ENCODE measurements around the gene TCEANC2.
"Not testable (repeated sequence)": the region's sequence is repeated elsewhere in the genome, so short reads cannot be mapped to it uniquely, and the experiment has no call there.

TCEANC2 gene

GRCh38 chr1:54084794-54085193 is 31.4 kb downstream of the TCEANC2 start:
- no peak for DNase-seq (ENCODE audit: low read depth in 2 of 2, low spot score in 1 of 2)

GRCh38 chr1:54086754-54087153 is 33.3 kb downstream of the TCEANC2 start:
- DNase-seq (ENCODE audit: low read depth in 2 of 2, low spot score in 1 of 2) = no peak

GRCh38 chr1:54088385-54088784 is 35.0 kb downstream of the TCEANC2 start:
- no peak for DNase-seq (ENCODE audit: low read depth in 2 of 2, low spot score in 1 of 2)

DNA sequence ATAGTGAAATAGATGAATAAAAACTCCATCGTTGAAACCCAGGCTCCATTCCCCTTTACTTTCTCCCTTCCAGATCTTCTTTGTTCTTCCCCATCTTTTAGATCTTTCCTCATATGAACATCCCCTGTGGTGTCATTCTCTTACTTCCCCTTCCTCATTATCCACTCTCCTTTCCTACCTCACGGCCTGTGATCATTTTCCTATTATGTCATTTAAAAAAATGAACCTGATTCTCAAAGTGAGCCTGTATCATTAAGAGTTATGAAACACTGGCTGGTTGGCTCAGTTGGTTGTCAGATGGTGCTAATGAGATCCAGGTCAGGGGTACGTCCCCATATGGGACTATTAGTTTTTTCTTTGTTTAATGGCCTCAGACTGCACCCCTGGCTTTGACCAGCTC is 38.3 kb downstream of the TCEANC2 start:
- no peak for DNase-seq (ENCODE audit: low read depth in 2 of 2, low spot score in 1 of 2)

- no peak for DNase-seq (ENCODE audit: low read depth in 2 of 2, low spot score in 1 of 2)
Observed at GRCh38 chr1:54094001-54094729, 40.8 kb downstream of the TCEANC2 start.

DNA sequence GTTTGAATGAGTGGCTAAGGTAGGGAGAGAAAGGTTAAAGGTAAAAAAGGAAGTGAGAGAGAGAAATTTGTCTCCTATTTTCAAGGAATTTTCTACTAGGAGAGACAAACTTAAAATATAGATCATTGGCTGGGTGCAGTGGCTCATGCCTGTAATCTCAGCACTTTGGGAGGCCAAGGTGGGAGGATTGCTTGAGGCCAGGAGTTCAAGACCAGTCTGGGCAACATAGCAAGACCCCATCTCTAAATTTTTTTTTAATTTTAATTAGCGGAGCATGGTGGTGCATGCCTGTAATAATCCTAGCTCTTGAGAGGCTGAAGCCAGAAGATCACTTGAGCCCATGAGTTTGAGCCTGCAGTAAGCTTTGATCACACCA is 41.3 kb downstream of the TCEANC2 start:
- DNase-seq (ENCODE audit: low read depth in 2 of 2, low spot score in 1 of 2) = not testable (repeated sequence)

GRCh38 chr1:54095546-54096226 is 42.3 kb downstream of the TCEANC2 start:
- no peak for DNase-seq (ENCODE audit: low read depth in 2 of 2, low spot score in 1 of 2)

GRCh38 chr1:54096227-54096876 is 42.9 kb downstream of the TCEANC2 start:
- no peak for DNase-seq (ENCODE audit: low read depth in 2 of 2, low spot score in 1 of 2)

DNA sequence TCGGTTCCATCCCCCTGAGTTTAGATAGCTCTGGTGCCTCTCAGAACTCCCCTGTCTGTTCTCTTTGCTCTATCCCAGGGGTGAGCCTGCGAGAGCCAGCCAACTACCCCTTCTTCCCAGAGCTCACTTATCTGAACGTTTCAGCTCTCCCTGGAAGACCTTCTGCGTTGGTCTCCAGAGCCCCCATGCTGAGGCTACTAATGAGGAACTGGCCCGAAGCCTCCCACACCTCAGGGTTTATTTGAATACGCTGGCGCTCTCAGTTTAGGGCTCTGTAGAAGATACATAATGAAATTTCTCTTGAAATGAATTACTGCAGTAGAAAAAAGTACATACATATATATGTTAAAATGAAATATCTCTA is 43.5 kb downstream of the TCEANC2 start:
- DNase-seq (ENCODE audit: low read depth in 2 of 2, low spot score in 1 of 2) = no peak

DNA sequence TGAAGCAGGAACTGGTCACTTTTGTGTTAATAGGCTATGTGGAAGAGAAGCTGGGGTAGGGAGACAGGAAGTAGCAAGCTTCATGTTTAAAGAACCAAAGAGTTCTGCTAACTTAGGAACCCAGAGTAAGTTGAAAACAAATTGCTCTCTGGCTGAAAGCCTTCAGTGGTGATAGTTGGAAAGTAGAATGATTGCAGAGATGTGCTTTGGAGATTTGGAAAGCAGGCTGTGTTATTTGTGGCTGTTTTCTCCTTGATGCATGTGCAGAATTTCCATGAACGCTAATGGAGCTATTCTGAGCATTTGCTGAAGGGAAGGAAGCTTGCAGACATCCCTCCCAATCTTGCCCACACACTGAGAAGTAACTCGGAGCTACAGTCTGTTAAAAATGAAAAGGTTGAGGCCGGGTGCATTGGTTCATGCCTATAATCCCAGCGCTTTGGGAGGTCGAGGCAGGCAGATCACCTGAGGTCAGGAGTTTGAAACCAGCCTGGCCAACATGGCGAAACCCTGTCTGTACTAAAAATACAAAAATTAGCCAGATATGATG is 45.7 kb downstream of the TCEANC2 start:
- no peak for DNase-seq (ENCODE audit: low read depth in 2 of 2, low spot score in 1 of 2)

DNA sequence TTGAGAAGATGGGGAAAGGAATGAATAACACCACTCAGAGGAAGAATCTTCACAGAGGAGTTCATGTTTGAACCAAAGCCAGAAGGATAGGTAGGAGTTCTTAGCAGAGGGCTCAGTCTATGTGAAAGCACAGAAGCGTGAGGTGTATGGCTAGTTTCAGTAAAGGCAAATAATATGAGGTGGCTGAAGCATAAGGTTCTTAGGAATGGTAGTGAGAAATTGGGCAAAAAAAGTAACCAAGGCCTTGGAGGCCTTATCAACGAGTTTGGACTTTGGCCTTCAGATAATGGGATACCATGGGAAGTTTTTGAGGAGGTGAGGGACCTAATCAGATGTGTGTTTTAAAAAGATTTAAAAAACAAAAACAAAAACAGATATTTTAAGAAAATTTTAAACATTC is 47.1 kb downstream of the TCEANC2 start:
- DNase-seq (ENCODE audit: low read depth in 2 of 2, low spot score in 1 of 2) = no peak

DNA sequence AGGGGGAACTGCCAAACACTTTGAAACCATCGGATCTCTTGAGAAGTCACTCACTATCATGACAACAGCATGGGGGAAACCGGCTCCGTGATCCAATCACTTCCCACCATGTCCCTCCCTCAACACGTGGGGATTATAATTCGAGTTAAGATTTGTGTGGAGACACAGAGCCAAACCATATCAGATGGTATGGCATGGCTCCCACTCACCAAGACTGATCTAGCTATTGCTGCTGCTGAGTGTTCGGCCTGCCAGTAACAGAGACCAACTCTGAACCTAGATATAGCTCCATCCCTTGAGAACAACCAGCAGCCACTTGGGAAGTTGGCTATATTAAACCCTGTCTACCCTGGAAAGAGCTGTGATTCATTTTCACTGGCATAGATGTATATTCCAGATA is 50.0 kb downstream of the TCEANC2 start:
- no peak for DNase-seq (ENCODE audit: low read depth in 2 of 2, low spot score in 1 of 2)

GRCh38 chr1:54104613-54105012 is 51.2 kb downstream of the TCEANC2 start:
- DNase-seq (ENCODE audit: low read depth in 2 of 2, low spot score in 1 of 2) = not testable (repeated sequence)

- DNase-seq (ENCODE audit: low read depth in 2 of 2, low spot score in 1 of 2) = no peak
Observed at GRCh38 chr1:54105080-54105479, 51.7 kb downstream of the TCEANC2 start.

DNA sequence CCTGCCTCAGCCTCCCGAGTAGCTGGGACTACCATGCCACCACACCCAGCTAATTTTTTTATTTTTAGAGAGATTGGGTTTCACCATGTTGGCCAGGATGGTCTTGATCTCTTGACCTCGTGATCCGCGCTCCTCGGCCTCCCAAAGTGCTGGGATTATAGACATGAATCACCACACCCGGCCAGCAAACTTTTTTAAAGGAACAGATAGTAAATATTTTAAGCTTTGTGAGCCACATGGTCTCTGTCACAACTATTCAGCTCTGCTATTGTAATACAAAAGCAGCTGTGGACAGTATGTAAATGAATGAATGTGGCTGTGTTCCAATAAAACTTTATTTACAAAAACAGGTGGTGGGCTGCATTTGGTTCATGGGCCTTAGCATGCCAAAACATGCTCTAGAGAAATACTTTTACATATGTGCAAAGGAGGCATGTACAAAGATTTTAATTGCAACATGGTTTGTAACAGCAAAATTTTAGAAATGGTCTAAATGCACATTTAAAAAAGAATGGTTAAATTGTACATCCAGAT is 52.4 kb downstream of the TCEANC2 start:
- DNase-seq (ENCODE audit: low read depth in 2 of 2, low spot score in 1 of 2) = no peak

DNA sequence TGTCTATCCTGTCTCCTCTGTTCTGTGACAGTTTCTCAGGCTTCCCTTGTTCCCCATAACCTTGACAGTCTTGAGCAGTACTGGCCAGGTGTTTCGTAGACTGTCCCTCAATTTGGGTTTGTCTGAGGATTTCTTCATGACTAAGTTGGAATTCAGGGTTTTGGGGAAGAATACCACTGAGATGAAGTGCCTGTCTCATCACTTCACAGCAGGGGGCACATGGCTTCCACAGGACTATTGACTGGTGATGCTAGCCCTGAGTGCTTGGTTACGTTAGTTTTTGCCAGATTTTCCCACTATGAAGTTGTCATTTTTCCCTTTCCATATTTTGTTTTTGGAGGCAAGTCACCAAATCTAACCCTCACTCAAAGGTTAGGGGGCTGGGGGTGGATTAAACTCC is 53.7 kb downstream of the TCEANC2 start:
- DNase-seq (ENCODE audit: low read depth in 2 of 2, low spot score in 1 of 2) = no peak

DNA sequence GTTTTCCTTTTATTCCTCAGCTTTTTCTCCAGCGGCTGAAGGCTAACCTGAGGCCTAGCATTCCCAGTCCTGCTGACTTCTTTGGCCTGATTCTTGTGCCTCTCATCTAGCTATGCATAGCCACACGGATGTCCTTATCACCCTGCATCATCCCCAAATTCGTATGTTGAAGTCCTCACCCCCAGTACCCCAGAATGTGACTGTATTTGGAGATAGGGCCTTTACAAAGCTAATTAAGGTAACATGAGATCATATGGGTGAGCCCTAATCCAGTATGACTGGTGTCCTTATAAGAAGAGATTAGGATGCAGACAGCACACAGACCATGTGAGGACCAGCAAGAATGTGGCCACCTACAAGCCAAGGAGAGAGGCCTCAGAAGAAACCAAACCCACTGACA is 54.7 kb downstream of the TCEANC2 start:
- no peak for DNase-seq (ENCODE audit: low read depth in 2 of 2, low spot score in 1 of 2)

DNA sequence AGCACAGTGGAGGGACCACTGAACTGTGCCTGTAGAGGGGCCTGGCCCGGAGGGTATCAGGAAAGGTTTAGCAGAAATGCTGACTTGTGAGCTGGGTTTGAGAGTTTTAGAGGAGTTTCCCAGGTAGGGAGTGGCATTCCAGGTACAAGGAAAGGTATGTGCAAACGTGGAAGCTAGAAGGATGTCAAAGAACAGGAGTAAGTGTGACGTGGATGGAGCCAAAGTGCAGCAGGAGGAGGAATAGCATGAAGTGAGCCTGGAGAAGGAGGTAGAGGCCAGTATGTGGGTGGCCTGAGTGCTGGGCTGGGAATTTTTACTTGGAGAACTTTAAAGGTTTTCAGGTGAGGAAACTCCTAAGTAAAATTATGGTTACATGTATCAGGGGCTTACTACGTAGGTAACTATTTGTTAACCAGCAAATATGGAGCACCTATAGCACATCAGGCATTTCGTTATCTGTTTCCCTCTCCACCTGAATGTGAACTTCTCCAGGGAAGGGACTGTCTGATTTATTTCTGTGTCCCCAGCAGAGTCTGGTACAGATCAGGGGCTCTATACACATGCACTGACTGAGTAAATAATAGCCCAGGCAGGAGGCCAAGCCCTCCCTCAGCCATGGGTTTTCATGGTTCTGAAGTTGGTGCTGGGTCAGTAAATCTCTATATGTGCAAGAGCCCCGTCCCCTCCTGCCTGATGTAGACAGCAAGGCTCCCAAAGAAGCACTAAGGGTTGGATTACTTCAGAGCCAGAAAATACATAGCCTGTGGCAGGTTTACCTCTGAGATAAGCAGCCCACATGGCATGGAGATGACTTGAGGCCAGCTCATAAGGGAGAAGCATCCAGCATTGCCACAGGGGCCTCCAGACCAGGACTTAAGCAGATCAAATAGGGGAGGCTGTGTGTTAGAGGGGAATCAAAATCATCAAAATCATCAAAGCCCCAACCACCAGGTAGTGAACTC is 56.0 kb downstream of the TCEANC2 start:
- no peak for DNase-seq (ENCODE audit: low read depth in 2 of 2, low spot score in 1 of 2)

GRCh38 chr1:54110996-54111395 is 57.6 kb downstream of the TCEANC2 start:
- no peak for DNase-seq (ENCODE audit: low read depth in 2 of 2, low spot score in 1 of 2)

- DNase-seq (ENCODE audit: low read depth in 2 of 2, low spot score in 1 of 2) = no peak
Observed at GRCh38 chr1:54111624-54112023, 58.2 kb downstream of the TCEANC2 start.

DNA sequence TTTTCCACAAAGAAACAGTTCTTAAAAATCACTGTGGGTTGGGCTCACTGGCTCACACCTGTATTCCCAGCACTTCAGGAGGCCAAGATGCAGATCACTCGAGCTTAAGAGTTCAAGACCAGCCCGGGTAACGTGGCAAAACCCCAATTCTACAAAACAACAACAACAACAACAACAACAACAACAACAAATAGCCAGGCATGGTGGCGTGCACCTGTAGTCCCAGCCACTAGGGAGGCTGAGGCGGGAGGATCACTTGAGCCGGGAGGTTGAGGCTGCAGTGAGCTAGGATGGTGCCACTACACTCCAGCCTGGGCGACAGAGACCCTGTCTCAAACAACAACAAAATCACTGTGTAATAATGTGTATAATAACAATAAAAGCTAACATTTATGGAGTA is 58.6 kb downstream of the TCEANC2 start:
- DNase-seq (ENCODE audit: low read depth in 2 of 2, low spot score in 1 of 2) = no peak

Measured in stimulated activated CD8-positive, alpha-beta memory T cell treated with anti-CD3 and anti-CD28 coated beads, Interleukin-4, amount 100 ng/mL, for 1 hour (primary cell).